H1 (cell line): ENCODE measurements around the gene LIPC. TPM values are rescaled to one million over a fixed set of nuclear protein-coding genes. Genes with fewer than 3 reads are reported as not detected.

Source experiments
- CTCF ChIA-PET: fragments of 300-600 bp; sonication (Branson Sonifier 250); formaldehyde crosslinking; loops from one replicate; lab custom pipeline; 2021; ENCODE audit not compliant: partially characterized antibody; lab: Charles Lee
- POLR2A ChIA-PET: fragments of 300-600 bp; sonication (Branson Sonifier 250); formaldehyde crosslinking; loops from one replicate; lab custom pipeline; 2021; ENCODE audit warnings: inconsistent platforms; ENCODE audit not compliant: partially characterized antibody; lab: Charles Lee
- DNase-seq, 2 experiments: peaks; one replicate each; pipeline versions ENCODE4 v3.0.0 to v3.0.0-alpha.2; 2010 to 2022; ENCODE audit warnings: low spot score in 2 of 2, low read depth in 1 of 2, mixed read lengths in 1 of 2
- FAIRE-seq: peaks from 2 replicates; lab custom pipeline; 2011; peaks lifted over from hg19 to GRCh38; lab: Jason Lieb, UNC
- H2AFZ ChIP-seq: 2 replicates; pipeline ENCODE4 v1.8.1; 2012; ENCODE audit warnings: low read length, inconsistent platforms
- H2AK5ac ChIP-seq: 2 replicates; pipeline ENCODE4 v1.6.1; 2013; ENCODE audit warnings: low read depth, low read length
- H2BK120ac ChIP-seq: replicated peaks from 2 replicates; pipeline ENCODE3; 2013; ENCODE audit warnings: low read depth, low read length, inconsistent platforms
- H2BK12ac ChIP-seq: 2 replicates; pipeline ENCODE4 v1.6.1; 2013; ENCODE audit warnings: low read depth, low read length
- H2BK15ac ChIP-seq: 2 replicates; pipeline ENCODE4 v1.6.1; 2013; ENCODE audit warnings: low read length
- H2BK20ac ChIP-seq: 2 replicates; pipeline ENCODE4 v1.6.1; 2013; ENCODE audit warnings: low read length
- H2BK5ac ChIP-seq: 2 replicates; pipeline ENCODE4 v1.6.1; 2013; ENCODE audit warnings: low read depth, low read length
- H3K14ac ChIP-seq: 2 replicates; pipeline ENCODE4 v1.6.1; 2013; ENCODE audit warnings: inconsistent platforms; ENCODE audit not compliant: insufficient read length
- H3K18ac ChIP-seq: 2 replicates; pipeline ENCODE4 v1.6.1; 2013; ENCODE audit warnings: low read length; ENCODE audit errors: extremely low read depth
- H3K23ac ChIP-seq: 2 replicates; pipeline ENCODE4 v1.6.1; 2013; ENCODE audit warnings: inconsistent platforms; ENCODE audit not compliant: insufficient read length
- H3K23me2 ChIP-seq: 2 replicates; pipeline ENCODE4 v1.6.1; 2013; ENCODE audit warnings: low read depth, low read length
- H3K27ac ChIP-seq: 2 replicates; pipeline ENCODE4 v1.6.1; 2011; ENCODE audit warnings: low read depth, low read length, inconsistent platforms
- H3K27me3 ChIP-seq, 4 experiments: replicated peaks in 1 of 4; 1 replicate in 1 of 4; 2 replicates in 3 of 4; pipeline versions ENCODE4 v1.6.1 to v1.8.1; 2011 to 2013; ENCODE audit warnings: low read length in 3 of 4, mild to moderate bottlenecking in 3 of 4, inconsistent platforms in 2 of 4, mixed read lengths in 2 of 4, moderate library complexity in 1 of 4; ENCODE audit not compliant: control insufficient read depth in 3 of 4, insufficient read depth in 3 of 4; ENCODE audit errors: extremely low read depth in 1 of 4
- H3K36me3 ChIP-seq, 4 experiments: 2 replicates each; pipeline versions ENCODE4 v1.6.1 to v1.8.1; 2011 to 2013; ENCODE audit warnings: mild to moderate bottlenecking in 4 of 4, low read length in 3 of 4, moderate library complexity in 2 of 4, control low read depth in 1 of 4, inconsistent platforms in 1 of 4; ENCODE audit not compliant: insufficient read depth in 4 of 4, control insufficient read depth in 2 of 4
- H3K4ac ChIP-seq: replicated peaks from 2 replicates; pipeline ENCODE3; 2013; ENCODE audit warnings: low read length, low read depth, mixed read lengths, inconsistent platforms; ENCODE audit not compliant: insufficient read length
- H3K4me1 ChIP-seq, 4 experiments: replicated peaks in 1 of 4; 1 replicate in 1 of 4; 2 replicates in 3 of 4; pipeline versions ENCODE4 v1.6.1 to v1.8.1; 2011 to 2013; ENCODE audit warnings: low read length in 3 of 4, inconsistent platforms in 2 of 4, mixed read lengths in 1 of 4; ENCODE audit not compliant: insufficient read depth in 4 of 4, control insufficient read depth in 3 of 4
- H3K4me2 ChIP-seq, 2 experiments: 2 replicates each; pipeline versions ENCODE4 v1.6.1 to v1.8.1; 2011 to 2013; ENCODE audit warnings: low read depth in 2 of 2, low read length in 2 of 2, control low read depth in 1 of 2, inconsistent platforms in 1 of 2, mild to moderate bottlenecking in 1 of 2; ENCODE audit not compliant: insufficient read depth in 1 of 2
- H3K4me3 ChIP-seq, 4 experiments: fragments of 200-600, 300-600 bp in 1 of 4; sonication (generic), shearing (Covaris generic), sonication (Bioruptor Twin) in 1 of 4; 2 replicates each; pipeline versions ENCODE4 v1.5.1 to v1.8.1; 2011 to 2016; ENCODE audit warnings: low read length in 4 of 4, low read depth in 3 of 4, control low read depth in 2 of 4, inconsistent platforms in 2 of 4, mild to moderate bottlenecking in 2 of 4, mixed read lengths in 1 of 4, moderate library complexity in 1 of 4; ENCODE audit not compliant: insufficient read depth in 2 of 4; ENCODE audit errors: extremely low read depth in 1 of 4
- H3K56ac ChIP-seq: replicated peaks from 2 replicates; pipeline ENCODE3; 2013; ENCODE audit warnings: low read depth, mild to moderate bottlenecking, mixed read lengths, low read length, inconsistent platforms; ENCODE audit not compliant: insufficient read length
- H3K79me1 ChIP-seq: 2 replicates; pipeline ENCODE4 v1.6.1; 2013; ENCODE audit warnings: low read depth, low read length, control low read depth
- H3K79me2 ChIP-seq, 2 experiments: 2 replicates each; pipeline versions ENCODE4 v1.6.1 to v1.8.1; 2012 to 2013; ENCODE audit warnings: low read length in 2 of 2, mild to moderate bottlenecking in 2 of 2, inconsistent platforms in 1 of 2; ENCODE audit not compliant: insufficient read depth in 2 of 2, control insufficient read depth in 1 of 2
- H3K9ac ChIP-seq, 4 experiments: replicated peaks in 1 of 4; 1 replicate in 1 of 4; 2 replicates in 3 of 4; pipeline versions ENCODE4 v1.6.1 to v1.8.1; 2011 to 2013; ENCODE audit warnings: low read depth in 3 of 4, low read length in 3 of 4, control low read depth in 2 of 4, mild to moderate bottlenecking in 2 of 4, moderate library complexity in 2 of 4, inconsistent platforms in 1 of 4; ENCODE audit errors: extremely low read depth in 1 of 4
- H3K9me3 ChIP-seq, 2 experiments: 2 replicates each; pipeline versions ENCODE4 v1.6.1 to v1.8.1; 2012 to 2013; ENCODE audit warnings: mild to moderate bottlenecking in 2 of 2, moderate library complexity in 2 of 2, control low read depth in 1 of 2, inconsistent platforms in 1 of 2, low read depth in 1 of 2, low read length in 1 of 2, mixed read lengths in 1 of 2; ENCODE audit not compliant: insufficient read depth in 2 of 2
- H4K20me1 ChIP-seq, 2 experiments: replicated peaks in 1 of 2; 2 replicates each; pipeline versions ENCODE3 to v1.8.1; 2011 to 2013; ENCODE audit warnings: inconsistent platforms in 2 of 2, low read length in 2 of 2, mild to moderate bottlenecking in 1 of 2; ENCODE audit not compliant: insufficient read depth in 2 of 2, control insufficient read depth in 1 of 2
- H4K5ac ChIP-seq: 2 replicates; pipeline ENCODE4 v1.6.1; 2013; ENCODE audit warnings: low read length, low read depth, mixed read lengths, inconsistent platforms; ENCODE audit not compliant: insufficient read length
- H4K8ac ChIP-seq: 2 replicates; pipeline ENCODE4 v1.8.0; 2013; ENCODE audit warnings: mild to moderate bottlenecking, moderate library complexity, low read length, inconsistent platforms; ENCODE audit not compliant: insufficient read depth; ENCODE audit errors: extremely low read depth
- H4K91ac ChIP-seq: replicated peaks from 2 replicates; pipeline ENCODE3; 2013; ENCODE audit warnings: low read length, mixed read lengths, inconsistent platforms; ENCODE audit not compliant: insufficient read length
- CEBPB ChIP-seq: IDR thresholded peaks from 2 replicates; pipeline ENCODE4 v1.6.1; 2012; ENCODE audit warnings: low read depth, low read length
- CTBP2 ChIP-seq: IDR thresholded peaks from 2 replicates; pipeline ENCODE4 v1.7.0; 2011; ENCODE audit warnings: borderline replicate concordance, mild to moderate bottlenecking, moderate library complexity, mixed read lengths, low read length; ENCODE audit not compliant: insufficient read depth, insufficient read length
- JUN ChIP-seq: IDR thresholded peaks from 2 replicates; pipeline ENCODE4 v1.6.1; 2011; ENCODE audit warnings: low read depth, mild to moderate bottlenecking, improper control_type of control experiment, low read length
- JUND ChIP-seq: IDR thresholded peaks from 2 replicates; pipeline ENCODE4 v1.6.1; 2011; ENCODE audit warnings: mild to moderate bottlenecking, improper control_type of control experiment, low read length
- KDM5A ChIP-seq: fragments of 200-600 bp; IDR thresholded peaks from 2 replicates; pipeline ENCODE4 v1.7.1; 2012; ENCODE audit warnings: mild to moderate bottlenecking, low read length, inconsistent platforms, mixed read lengths
- POU5F1 ChIP-seq: IDR thresholded peaks from 2 replicates; pipeline ENCODE4 v1.6.1; 2011; ENCODE audit warnings: low read depth, mild to moderate bottlenecking, low read length, moderate library complexity
- SIX5 ChIP-seq: IDR thresholded peaks from 2 replicates; pipeline ENCODE4 v1.6.1; 2011; ENCODE audit warnings: mild to moderate bottlenecking, low read depth, low read length
- TBP ChIP-seq: IDR thresholded peaks from 2 replicates; pipeline ENCODE4 v1.6.1; 2011; ENCODE audit warnings: low read depth, low read length, improper control_type of control experiment
- WGBS, 2 experiments: shearing (Covaris generic) in 1 of 2; methylation state at CpG; one replicate each; pipeline versions ENCODE4 v1.1.6 to v1.1.7; 2013 to 2015; ENCODE audit warnings: low lambda C conversion rate in 2 of 2, mixed read lengths in 2 of 2, inconsistent platforms in 1 of 2, low coverage in 1 of 2, missing lambda C conversion rate in 1 of 2; ENCODE audit not compliant: insufficient replicate concordance in 2 of 2, insufficient coverage in 1 of 2, insufficient read length in 1 of 2; ENCODE audit errors: extremely low coverage in 1 of 2, missing lambda C conversion rate in 1 of 2; 5-methylcytosine and 5-hydroxymethylcytosine counted together
- polyA plus RNA-seq, 7 experiments: library from polyadenylated mRNA; depleted of rRNA in 3 of 7; stranded (reverse) in 5 of 7; unstranded in 2 of 7; fragments of >200 nt in 5 of 7; fragments of 200-250 nt in 2 of 7; gene quantifications; 1 replicate in 5 of 7; 2 replicates in 1 of 7; 4 replicates in 1 of 7; pipeline versions ENCODE4 v1.2.1 to v1.2.3, GENCODE V29; 2011 to 2013; ENCODE audit warnings: missing spikeins in 2 of 7, mixed read lengths in 2 of 7
- total RNA-seq: library from RNA; stranded (reverse); fragmentation: NEBNext Ultra II Directional; extraction: Animal tissue kit (Norgen Biotek cat#: 25700); gene quantifications from 2 replicates; pipeline ENCODE4 v1.2.1, GENCODE V29; 2021

Gene LIPC
- total and polyA plus RNA-seq, 2 of the 8 experiments (the other 6 are each of a cell fraction or from before 2014, with no cell fraction given): not detected

GRCh38 chr15:58415636-58416035 is 16.2 kb upstream of the LIPC start:
- Histone ChIP-seq H3K79me2 (no peaks in the 10 kb centered on the region), H3K4me2 (no peak overlapping the region), H4K8ac (no peak overlapping the region), H3K4me1 (no peaks in the 10 kb centered on the region), H3K79me1 (no peaks in the 10 kb centered on the region), H2BK5ac (no peak overlapping the region), H3K56ac (no peak overlapping the region), H4K5ac (no peak overlapping the region), H3K9ac (no peak overlapping the region), H2AK5ac (no peak overlapping the region), H3K4ac (no peak overlapping the region), H2BK12ac (no peak overlapping the region), H3K27me3 (0 out of 7 replicates have a peak, but pooled peaks cover 0 to 1% (median 0%) of the 10 kb centered on the region in 4 experiments), H3K27ac (no peak overlapping the region), H3K4me3 (no peak overlapping the region), H2BK120ac (no peak overlapping the region), H4K91ac (no peak overlapping the region), H3K23me2 (no peaks in the 10 kb centered on the region), H4K20me1 (no peaks in the 10 kb centered on the region), H2BK20ac (no peak overlapping the region), H3K14ac (no peak overlapping the region), H3K18ac (no peak overlapping the region), H2AFZ (no peak overlapping the region), H2BK15ac (no peak overlapping the region), H3K23ac (no peak overlapping the region), H3K36me3 (no peaks in the 10 kb centered on the region), H3K9me3 (peaks cover 3 to 5% of the 10 kb centered on the region in 2 experiments; a peak in 1 of 4 replicates)
- DNase-seq (no peak), FAIRE-seq (no peak)
- TF ChIP-seq TBP: no peak
- no peak for TF ChIP-seq KDM5A
- no peak for TF ChIP-seq JUN
- TF ChIP-seq JUND: no peak
- TF ChIP-seq POU5F1: no peak
- no peak for TF ChIP-seq CTBP2
- TF ChIP-seq CEBPB: no peak
- no peak for TF ChIP-seq SIX5
- 90% methylated on average over 3 of the region's 3 CpGs; no CpG with 5 or more reads in 1 of the 2 experiments for WGBS, 2 experiments
- CTCF ChIA-PET: no interaction called here
- POLR2A ChIA-PET: no interaction called here
